ENCODE measurements around the gene PRSS36.

PRSS36 gene

GRCh38 chr16:31190818-31191444, 41.1 kb upstream of the PRSS36 start:
- TF ChIP-seq ELF4 (IDR thresholded peaks at IDR 0.05) (no peak), PKNOX1 (IDR thresholded peaks at IDR 0.05) (no peak), BHLHE40 (IDR thresholded peaks at IDR 0.05; ENCODE audit: borderline replicate concordance) (no peak), NFRKB (IDR thresholded peaks at IDR 0.05) (no peak), SP1 (IDR thresholded peaks at IDR 0.05) (no peak), HDGF (IDR thresholded peaks at IDR 0.05; ENCODE audit: borderline replicate concordance) (no peak), FOXK2 (IDR thresholded peaks at IDR 0.05) (no peak), TARDBP (IDR thresholded peaks at IDR 0.05) (no peak), ARNT (IDR thresholded peaks at IDR 0.05) (no peak), FOXM1 (IDR thresholded peaks at IDR 0.05; ENCODE audit: borderline replicate concordance) (no peak), CTBP1 (IDR thresholded peaks at IDR 0.05; ENCODE audit: borderline replicate concordance) (no peak), FOXA1 (IDR thresholded peaks at IDR 0.05) (no peak), LEF1 (IDR thresholded peaks at IDR 0.05; ENCODE audit: borderline replicate concordance) (no peak), L3MBTL2 (conservative IDR thresholded peaks at IDR 0.05) (no peak), SUZ12 (IDR thresholded peaks at IDR 0.05) (no peak)
- POLR2A ChIA-PET: interaction anchor here (1.9 kb wide), 1 partner anchor 11 kb away, joined by 14 read pairs; the partner anchor contains the start of gene FUS
- no peak for DNase-seq (ENCODE audit: extremely low spot score)
- CTCF ChIA-PET: no interaction called here

GRCh38 chr16:31190061-31190460, 40.2 kb upstream of the PRSS36 start:
- ChIA-PET CTCF (no interaction called here), POLR2A (interaction anchor here (1.6 to 1.9 kb wide), 2 partner anchors 8 to 10 kb away, joined by 5 to 14 read pairs; partner anchors contain the start of gene FUS)
- DNase-seq (ENCODE audit: extremely low spot score): no peak
- no peak for TF ChIP-seq NFRKB (IDR thresholded peaks at IDR 0.05)
- no peak for TF ChIP-seq FOXK2 (IDR thresholded peaks at IDR 0.05)
- TF ChIP-seq SP1 (IDR thresholded peaks at IDR 0.05): no peak
- no peak for TF ChIP-seq BHLHE40 (IDR thresholded peaks at IDR 0.05; ENCODE audit: borderline replicate concordance)
- no peak for TF ChIP-seq LEF1 (IDR thresholded peaks at IDR 0.05; ENCODE audit: borderline replicate concordance)
- TF ChIP-seq PKNOX1 (IDR thresholded peaks at IDR 0.05): no peak
- no peak for TF ChIP-seq FOXM1 (IDR thresholded peaks at IDR 0.05; ENCODE audit: borderline replicate concordance)
- TF ChIP-seq ARNT (IDR thresholded peaks at IDR 0.05): no peak
- no peak for TF ChIP-seq TARDBP (IDR thresholded peaks at IDR 0.05)
- no peak for TF ChIP-seq SUZ12 (IDR thresholded peaks at IDR 0.05)
- no peak for TF ChIP-seq ELF4 (IDR thresholded peaks at IDR 0.05)

- CTCF ChIA-PET: no interaction called here
- POLR2A ChIA-PET: interaction anchor here (1.6 to 1.9 kb wide), 2 partner anchors 9 kb away, joined by 5 to 14 read pairs; partner anchors contain the start of gene FUS
- no peak for TF ChIP-seq FOXK2 (IDR thresholded peaks at IDR 0.05)
- no peak for TF ChIP-seq PKNOX1 (IDR thresholded peaks at IDR 0.05)
- no peak for TF ChIP-seq SP1 (IDR thresholded peaks at IDR 0.05)
- no peak for TF ChIP-seq L3MBTL2 (conservative IDR thresholded peaks at IDR 0.05)
- no peak for TF ChIP-seq SUZ12 (IDR thresholded peaks at IDR 0.05)
- no peak for TF ChIP-seq LEF1 (IDR thresholded peaks at IDR 0.05; ENCODE audit: borderline replicate concordance)
- no peak for DNase-seq (ENCODE audit: extremely low spot score)
Measured at GRCh38 chr16:31189412-31189778, 39.5 kb upstream of the PRSS36 start.

GRCh38 chr16:31188450-31189411, 38.9 kb upstream of the PRSS36 start:
- POLR2A ChIA-PET: interaction anchor here (1.6 to 1.9 kb wide), 2 partner anchors 9 kb away, joined by 5 to 14 read pairs; partner anchors contain the start of gene FUS
- TF ChIP-seq HDGF (IDR thresholded peaks at IDR 0.05; ENCODE audit: borderline replicate concordance): no peak
- no peak for TF ChIP-seq NFRKB (IDR thresholded peaks at IDR 0.05)
- TF ChIP-seq BHLHE40 (IDR thresholded peaks at IDR 0.05; ENCODE audit: borderline replicate concordance): no peak
- TF ChIP-seq PKNOX1 (IDR thresholded peaks at IDR 0.05): no peak
- no peak for TF ChIP-seq ELF4 (IDR thresholded peaks at IDR 0.05)
- no peak for TF ChIP-seq FOXM1 (IDR thresholded peaks at IDR 0.05; ENCODE audit: borderline replicate concordance)
- no peak for DNase-seq (ENCODE audit: extremely low spot score)
- CTCF ChIA-PET: no interaction called here

GRCh38 chr16:31187808-31188189, 37.9 kb upstream of the PRSS36 start:
- no peak for DNase-seq (ENCODE audit: extremely low spot score)
- ChIA-PET CTCF (no interaction called here), POLR2A (no interaction called here)
- TF ChIP-seq ZNF384 (IDR thresholded peaks at IDR 0.05) (no peak), NFRKB (IDR thresholded peaks at IDR 0.05) (no peak), ARNT (IDR thresholded peaks at IDR 0.05) (no peak), PKNOX1 (IDR thresholded peaks at IDR 0.05) (no peak)
